Measurements from ENCODE around the gene AP3D1.

DNA sequence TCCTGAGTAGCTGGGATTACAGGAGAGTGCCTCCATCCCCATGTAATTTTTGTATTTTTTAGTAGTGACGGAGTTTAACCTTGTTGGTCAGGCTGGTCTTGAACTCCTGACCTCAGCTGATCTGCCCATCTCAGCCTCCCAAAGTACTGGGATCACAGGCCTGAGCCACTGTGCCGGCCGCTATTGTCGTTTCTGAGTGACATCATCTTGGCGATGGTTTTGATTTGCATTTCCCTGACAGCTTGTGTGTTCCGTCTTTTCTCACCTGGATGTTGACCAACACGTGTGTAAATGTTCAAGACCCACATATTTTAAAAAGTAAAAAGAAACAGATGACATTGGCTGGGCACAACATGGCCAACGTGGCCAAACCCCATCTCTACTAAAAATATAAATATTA lies 87.5 kb downstream of the AP3D1 start:
- no peak for TF ChIP-seq CTCF (conservative IDR thresholded peaks at IDR 0.05; ENCODE audit: low read length)
- TF ChIP-seq EZH2phosphoT487 (IDR thresholded peaks at IDR 0.05; ENCODE audit: borderline replicate concordance, low read depth, low read length), result no peak

All from OCI-LY7 (cell line).